ENCODE results near the gene NMT2.

Gene NMT2

DNA sequence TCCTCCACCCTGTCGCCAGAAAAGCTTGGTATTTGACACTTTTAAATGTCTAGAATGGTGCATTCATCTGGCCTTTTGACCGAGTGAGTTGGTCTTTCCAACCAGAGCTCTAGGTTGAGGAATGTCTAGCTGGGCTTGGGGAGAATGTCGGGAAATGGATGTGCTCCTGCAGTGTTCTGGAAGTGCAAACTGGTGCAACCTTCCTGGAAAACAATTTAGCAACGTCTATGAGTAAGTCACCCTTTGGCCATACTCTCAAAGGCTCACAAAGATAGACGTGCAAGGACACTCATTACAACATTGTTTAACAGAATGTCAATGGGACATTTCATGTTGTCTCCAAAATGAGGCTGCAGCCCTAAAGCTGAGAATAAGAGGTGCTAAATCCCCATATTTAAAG, 12.2 kb upstream of the NMT2 start:
- Histone ChIP-seq H3K27me3 (ENCODE audit: insufficient read depth, low read length) (no peaks in the 10 kb centered on the region), H3K4me3 (ENCODE audit: low read length) (no peak overlapping the region), H3K9ac (ENCODE audit: low read depth, low read length) (no peak overlapping the region), H3K4me1 (ENCODE audit: insufficient read depth, low read length) (no peaks in the 10 kb centered on the region), H3K36me3 (ENCODE audit: insufficient read depth, low read length) (no peaks in the 10 kb centered on the region), H3K9me3 (ENCODE audit: insufficient read depth, low read depth, low read length) (no peaks in the 10 kb centered on the region), H3K27ac (ENCODE audit: low read depth, low read length) (no peak overlapping the region)
- WGBS: 76% methylated on average over 5 of the region's 5 CpGs

GRCh38 chr10:15176269-15176668, 7.8 kb upstream of the NMT2 start:
- no peaks in the 10 kb centered on the region for H3K9me3 ChIP-seq (ENCODE audit: insufficient read depth, low read depth, low read length)
- H3K36me3 ChIP-seq (ENCODE audit: insufficient read depth, low read length): no peaks in the 10 kb centered on the region
- H3K9ac ChIP-seq (ENCODE audit: low read depth, low read length): no peak overlapping the region
- H3K4me3 ChIP-seq (ENCODE audit: low read length): no peak overlapping the region
- no peaks in the 10 kb centered on the region for H3K27me3 ChIP-seq (ENCODE audit: insufficient read depth, low read length)
- no peaks in the 10 kb centered on the region for H3K4me1 ChIP-seq (ENCODE audit: insufficient read depth, low read length)
- H3K27ac ChIP-seq (ENCODE audit: low read depth, low read length): no peak overlapping the region
- WGBS: 95% methylated on average over 3 of the region's 3 CpGs

- no peak overlapping the region for H3K27ac ChIP-seq (ENCODE audit: low read depth, low read length)
- no peaks in the 10 kb centered on the region for H3K4me1 ChIP-seq (ENCODE audit: insufficient read depth, low read length)
- 95% methylated on average over 6 of the region's 6 CpGs for WGBS
- H3K27me3 ChIP-seq (ENCODE audit: insufficient read depth, low read length): no peaks in the 10 kb centered on the region
- H3K36me3 ChIP-seq (ENCODE audit: insufficient read depth, low read length): no peaks in the 10 kb centered on the region
- no peaks in the 10 kb centered on the region for H3K9me3 ChIP-seq (ENCODE audit: insufficient read depth, low read depth, low read length)
- no peak overlapping the region for H3K4me3 ChIP-seq (ENCODE audit: low read length)
- no peak overlapping the region for H3K9ac ChIP-seq (ENCODE audit: low read depth, low read length)
Observed at GRCh38 chr10:15175587-15175986, 7.1 kb upstream of the NMT2 start.

- Histone ChIP-seq H3K27ac (ENCODE audit: low read depth, low read length) (no peak overlapping the region), H3K27me3 (ENCODE audit: insufficient read depth, low read length) (peaks cover 6% of the 10 kb centered on the region; the same call in 1 of the 2 replicates), H3K4me3 (ENCODE audit: low read length) (no peak overlapping the region), H3K9ac (ENCODE audit: low read depth, low read length) (no peak overlapping the region), H3K9me3 (ENCODE audit: insufficient read depth, low read depth, low read length) (no peaks in the 10 kb centered on the region), H3K36me3 (ENCODE audit: insufficient read depth, low read length) (no peaks in the 10 kb centered on the region), H3K4me1 (ENCODE audit: insufficient read depth, low read length) (peaks cover 6% of the 10 kb centered on the region; the same call in 1 of the 2 replicates)
- 94% methylated on average over 6 of the region's 7 CpGs for WGBS
Observed at GRCh38 chr10:15172306-15172840, 3.9 kb upstream of the NMT2 start.

DNA sequence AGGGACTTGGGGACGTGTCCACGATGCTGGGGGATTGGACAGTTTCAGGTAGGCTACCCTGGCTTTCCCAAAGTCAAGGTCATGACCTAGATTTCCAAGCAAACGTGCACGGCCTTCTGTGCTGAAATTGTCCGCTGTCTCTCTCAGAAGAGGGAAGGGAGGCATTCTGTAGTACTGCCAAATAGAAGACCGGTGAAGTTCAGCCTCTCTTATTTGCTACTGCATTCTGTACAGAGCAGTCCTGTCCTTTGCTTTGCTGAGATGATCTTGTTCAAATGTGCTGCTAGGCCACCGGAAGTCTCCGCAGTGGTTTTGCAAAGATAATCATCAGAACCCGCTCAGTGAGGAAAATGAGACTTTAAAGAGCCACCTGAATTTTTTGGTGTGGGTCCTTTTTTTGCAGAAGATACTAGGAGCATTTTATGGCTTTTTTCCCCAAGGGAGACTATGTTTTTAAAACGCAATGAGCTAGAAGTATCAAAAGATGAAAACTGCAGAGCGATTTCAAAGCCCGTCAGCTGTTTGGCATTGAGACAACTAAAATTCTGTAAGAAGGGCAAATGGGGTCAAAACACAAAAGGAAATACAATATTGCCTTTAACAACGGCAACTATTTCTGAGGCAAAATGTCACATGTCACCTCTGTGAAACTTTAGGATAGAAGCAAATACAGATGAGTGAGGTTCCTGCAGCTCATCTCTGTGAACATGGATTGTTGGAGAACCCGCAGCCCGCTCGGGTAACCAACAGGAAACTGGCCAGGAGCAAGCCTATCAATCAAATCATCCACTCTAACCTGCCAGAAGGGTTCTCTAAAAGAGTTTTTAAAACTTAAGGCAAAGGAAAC, 1.3 kb upstream of the NMT2 start:
- no peaks in the 10 kb centered on the region for H3K36me3 ChIP-seq (ENCODE audit: insufficient read depth, low read length)
- H3K4me1 ChIP-seq (ENCODE audit: insufficient read depth, low read length): peaks cover 23% of the 10 kb centered on the region
- H3K4me3 ChIP-seq (ENCODE audit: low read length): no peak overlapping the region
- H3K9me3 ChIP-seq (ENCODE audit: insufficient read depth, low read depth, low read length): no peaks in the 10 kb centered on the region
- WGBS: 89% methylated on average over 16 of the region's 16 CpGs
- H3K27ac ChIP-seq (ENCODE audit: low read depth, low read length): no peak overlapping the region
- H3K9ac ChIP-seq (ENCODE audit: low read depth, low read length): no peak overlapping the region
- H3K27me3 ChIP-seq (ENCODE audit: insufficient read depth, low read length): peaks cover 6% of the 10 kb centered on the region; the same call in 1 of the 2 replicates

DNA sequence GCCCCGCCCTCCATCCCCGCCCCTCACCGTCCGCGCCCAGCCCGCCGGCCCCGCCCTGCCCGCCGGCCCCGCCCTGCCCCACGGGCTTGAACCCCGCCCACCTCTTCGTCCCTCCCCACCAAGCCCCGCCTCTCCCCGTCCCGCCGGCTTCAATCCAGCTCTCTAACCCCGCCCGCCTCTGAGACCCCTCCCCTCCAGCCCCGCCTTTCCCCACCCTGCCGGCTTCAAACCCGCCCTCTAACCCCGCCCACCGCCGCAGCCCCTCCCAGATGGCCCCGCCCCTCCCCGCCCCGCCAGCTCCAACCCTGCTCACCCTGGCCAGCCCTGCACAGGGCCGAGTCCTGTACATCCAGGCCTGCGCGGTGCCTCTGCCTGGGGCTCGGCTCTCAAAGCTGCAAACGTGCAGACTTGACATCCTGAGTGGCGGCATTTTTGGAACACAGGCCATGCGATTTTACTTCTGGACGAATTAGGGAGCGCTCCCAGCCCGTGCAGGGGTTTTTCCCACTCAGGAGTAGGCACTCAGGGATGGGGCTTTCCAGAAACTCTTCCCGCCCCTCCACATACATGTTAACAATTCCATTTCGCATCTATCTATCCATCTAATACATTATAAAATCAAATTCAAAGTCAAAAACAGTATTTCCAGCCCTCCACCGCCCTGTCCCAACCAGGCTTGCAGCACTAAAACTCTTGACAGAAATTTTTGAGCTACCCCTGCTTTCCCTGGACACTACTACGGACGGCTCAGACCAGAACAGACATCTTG, 477 bp upstream of the NMT2 start:
- H3K36me3 ChIP-seq (ENCODE audit: insufficient read depth, low read length): no peaks in the 10 kb centered on the region
- peaks cover 23% of the 10 kb centered on the region for H3K4me1 ChIP-seq (ENCODE audit: insufficient read depth, low read length)
- WGBS: 23% methylated on average over 29 of the region's 44 CpGs
- no peak overlapping the region for H3K9ac ChIP-seq (ENCODE audit: low read depth, low read length)
- H3K27me3 ChIP-seq (ENCODE audit: insufficient read depth, low read length): peaks cover 6% of the 10 kb centered on the region; the same call in 1 of the 2 replicates
- H3K9me3 ChIP-seq (ENCODE audit: insufficient read depth, low read depth, low read length): no peaks in the 10 kb centered on the region
- H3K4me3 ChIP-seq (ENCODE audit: low read length): peak overlapping the region; percentile 37
- no peak overlapping the region for H3K27ac ChIP-seq (ENCODE audit: low read depth, low read length)

GRCh38 chr10:15167411-15168290, 842 bp downstream of the NMT2 start:
- Histone ChIP-seq H3K9ac (ENCODE audit: low read depth, low read length) (peak overlapping the region; percentile 42), H3K9me3 (ENCODE audit: insufficient read depth, low read depth, low read length) (no peaks in the 10 kb centered on the region), H3K27me3 (ENCODE audit: insufficient read depth, low read length) (peaks cover 6% of the 10 kb centered on the region; the same call in 1 of the 2 replicates), H3K36me3 (ENCODE audit: insufficient read depth, low read length) (no peaks in the 10 kb centered on the region), H3K27ac (ENCODE audit: low read depth, low read length) (no peak overlapping the region), H3K4me3 (ENCODE audit: low read length) (peak overlapping the region; percentile 98), H3K4me1 (ENCODE audit: insufficient read depth, low read length) (peaks cover 30% of the 10 kb centered on the region)
- WGBS: 2% methylated on average over 53 of the region's 54 CpGs

DNA sequence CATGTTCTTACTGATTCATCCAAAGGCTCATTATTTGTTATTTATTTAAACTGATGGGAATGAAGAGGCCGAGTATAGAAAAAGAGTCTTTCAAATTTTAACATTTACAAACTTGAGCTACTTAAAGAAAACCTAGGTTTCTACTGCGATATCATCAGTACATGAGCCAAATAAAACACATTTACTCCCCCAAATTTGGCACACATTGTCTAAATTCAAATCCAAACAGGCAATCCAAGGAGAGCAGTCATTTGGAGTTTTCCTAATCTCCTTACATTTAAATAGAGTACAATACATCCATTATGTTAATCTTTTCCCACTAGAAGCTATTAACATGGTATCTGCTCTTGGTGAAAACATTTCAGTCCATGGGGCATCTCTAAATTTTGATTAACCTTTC, 2.2 kb downstream of the NMT2 start:
- peak overlapping the region; percentile 98 for H3K4me3 ChIP-seq (ENCODE audit: low read length)
- WGBS: 96% methylated on average over 2 of the region's 2 CpGs
- H3K9me3 ChIP-seq (ENCODE audit: insufficient read depth, low read depth, low read length): no peaks in the 10 kb centered on the region
- H3K27ac ChIP-seq (ENCODE audit: low read depth, low read length): no peak overlapping the region
- no peaks in the 10 kb centered on the region for H3K36me3 ChIP-seq (ENCODE audit: insufficient read depth, low read length)
- H3K4me1 ChIP-seq (ENCODE audit: insufficient read depth, low read length): peaks cover 30% of the 10 kb centered on the region
- no peak overlapping the region for H3K9ac ChIP-seq (ENCODE audit: low read depth, low read length)
- H3K27me3 ChIP-seq (ENCODE audit: insufficient read depth, low read length): peaks cover 6% of the 10 kb centered on the region; the same call in 1 of the 2 replicates

DNA sequence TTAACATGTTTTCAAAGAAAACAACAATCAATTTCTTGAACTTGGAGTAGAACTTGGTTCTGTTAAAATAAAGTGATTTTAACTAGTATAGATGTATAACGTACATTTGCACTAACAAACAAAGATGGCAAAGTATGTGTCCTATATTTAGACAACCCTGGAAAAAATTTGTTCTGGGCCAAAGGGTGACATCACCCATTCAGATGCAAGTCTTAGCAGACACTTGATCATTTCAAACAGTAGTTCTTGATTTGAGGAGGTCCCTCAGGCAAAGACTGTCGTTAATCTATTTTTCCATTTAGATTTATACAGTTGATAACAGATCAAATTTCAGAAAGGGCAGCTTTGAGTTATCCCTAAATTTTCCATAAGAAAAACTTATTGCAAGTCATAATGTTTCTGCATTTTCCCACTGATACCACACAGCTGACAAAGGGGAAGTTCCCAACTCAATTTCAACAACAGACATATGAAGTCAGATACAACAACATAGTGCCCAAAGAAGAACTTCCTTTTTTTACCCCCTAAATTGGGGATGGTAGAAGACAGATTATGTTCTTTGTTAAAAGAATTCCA, 5.2 kb downstream of the NMT2 start:
- WGBS: 94% methylated on average over 2 of the region's 2 CpGs
- Histone ChIP-seq H3K9me3 (ENCODE audit: insufficient read depth, low read depth, low read length) (no peaks in the 10 kb centered on the region), H3K9ac (ENCODE audit: low read depth, low read length) (no peak overlapping the region), H3K36me3 (ENCODE audit: insufficient read depth, low read length) (no peaks in the 10 kb centered on the region), H3K27me3 (ENCODE audit: insufficient read depth, low read length) (no peaks in the 10 kb centered on the region), H3K4me1 (ENCODE audit: insufficient read depth, low read length) (peaks cover 25% of the 10 kb centered on the region), H3K27ac (ENCODE audit: low read depth, low read length) (no peak overlapping the region), H3K4me3 (ENCODE audit: low read length) (no peak overlapping the region)

DNA sequence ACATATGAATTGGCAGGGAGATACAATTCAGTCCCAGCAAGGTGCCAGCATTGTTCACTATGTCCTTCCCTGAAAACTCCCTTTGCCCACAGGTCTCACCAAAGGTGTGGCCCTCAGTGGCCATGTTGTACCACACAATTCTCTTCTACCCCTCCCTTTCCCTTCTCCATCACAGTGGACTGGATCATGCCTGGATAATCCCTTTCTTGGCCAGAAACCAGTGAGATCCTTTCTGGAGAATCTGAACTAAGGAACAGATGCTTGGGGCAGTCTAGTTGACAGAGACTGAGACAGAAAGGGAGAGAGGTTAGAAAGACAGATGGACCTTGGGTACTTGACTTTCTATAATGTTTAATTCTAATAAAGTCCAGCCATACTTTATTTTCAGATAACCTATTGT, 9.5 kb downstream of the NMT2 start:
- Histone ChIP-seq H3K9me3 (ENCODE audit: insufficient read depth, low read depth, low read length) (no peaks in the 10 kb centered on the region), H3K27me3 (ENCODE audit: insufficient read depth, low read length) (no peaks in the 10 kb centered on the region), H3K36me3 (ENCODE audit: insufficient read depth, low read length) (no peaks in the 10 kb centered on the region), H3K4me1 (ENCODE audit: insufficient read depth, low read length) (0 out of 2 replicates have a peak, but pooled peaks cover 8% of the 10 kb centered on the region), H3K27ac (ENCODE audit: low read depth, low read length) (no peak overlapping the region), H3K4me3 (ENCODE audit: low read length) (no peak overlapping the region), H3K9ac (ENCODE audit: low read depth, low read length) (no peak overlapping the region)
